A549 treated with Hydrocortisone at 1 μM for 4 hours (cell line): ENCODE measurements around the gene HEXA. TPM values are rescaled to one million over a fixed set of nuclear protein-coding genes. Genes with fewer than 3 reads are reported as not detected.

Experiments used
- total RNA-seq: library from RNA; stranded (reverse); fragments of 200-300 nt; extraction: Qiagen RNA extraction; gene quantifications from 5 replicates; pipeline ENCODE4 v1.2.3, GENCODE V29; 2022

Gene HEXA
- total RNA-seq: 140 to 164 TPM (median 150 TPM) in 5 replicates

GRCh38 chr15:72375846-72376581 lies at the start of gene HEXA:
HEXA (minus strand) TSS chr15:72376014; CDS start chr15:72375972, 42 bp downstream.

GRCh38 chr15:72397796-72398588 lies 22.2 kb upstream of the HEXA start, which contains the start of gene TMEM202:
TMEM202 (plus strand) TSS chr15:72398305; CDS start chr15:72398327, 22 bp downstream.

GRCh38 chr15:72319985-72320671 lies 55.7 kb downstream of the HEXA start, which contains the start of gene CELF6:
CELF6 (minus strand) TSS chr15:72320157; CDS start chr15:72319874, 283 bp downstream.

Other genes starting within 250 kb of the HEXA start
- 0.07 to 0.31 TPM (median 0.16 TPM) in 5 replicates for gene GRAMD2A, start 178.2 kb downstream of the HEXA start, total RNA-seq
- 3,058 to 3,449 TPM (median 3,170 TPM) in 5 replicates for gene PKM, start 144.8 kb downstream of the HEXA start, total RNA-seq
- 49.4 to 64.1 TPM (median 61.7 TPM) in 5 replicates for gene PARP6, start 103.5 kb downstream of the HEXA start, total RNA-seq
- gene CELF6, start 55.9 kb downstream of the HEXA start, total RNA-seq: 0.10 to 0.20 TPM (median 0.13 TPM) in 5 replicates
- not detected in 5 replicates for gene TMEM202, start 22.3 kb upstream of the HEXA start, total RNA-seq
- 44.0 to 79.2 TPM (median 75.2 TPM) in 5 replicates for gene ARIH1, start 98.3 kb upstream of the HEXA start, total RNA-seq